H54 (cell line): Measurements from ENCODE around the gene C21orf58.
A peak's percentile ranks its signal among the peaks of the same experiment; 100 is the strongest.
"Not testable (repeated sequence)": the region's sequence is repeated elsewhere in the genome, so short reads cannot be mapped to it uniquely, and the experiment has no call there.

Source experiments
- DNase-seq: peaks from one replicate; pipeline ENCODE4 v3.0.0; 2011; ENCODE audit warnings: low spot score, mixed read lengths; ENCODE audit not compliant: insufficient read length
- FAIRE-seq: peaks from 3 replicates; lab custom pipeline; 2011; peaks lifted over from hg19 to GRCh38; lab: Jason Lieb, UNC
- POLR2A ChIP-seq: IDR thresholded peaks from 2 replicates; pipeline ENCODE4 v1.6.1; 2011; ENCODE audit warnings: low read depth, mild to moderate bottlenecking, low read length

Gene C21orf58

GRCh38 chr21:46323710-46324389 lies at the start of gene C21orf58, which contains the start of gene PCNT:
Gene C21orf58 (minus strand): TSS chr21:46323870. CDS start chr21:46322738, 1,132 bp downstream.
Gene PCNT (plus strand): TSS chr21:46324156. CDS start chr21:46324229, 73 bp downstream.
- DNase-seq (peak; percentile 99), FAIRE-seq (no peak)
- TF ChIP-seq POLR2A: peak; percentile 90

- FAIRE-seq, DNase-seq: not testable (repeated sequence)
Observed at GRCh38 chr21:46372947-46373346, 49.3 kb upstream of the C21orf58 start.

GRCh38 chr21:46372014-46372485 lies 48.4 kb upstream of the C21orf58 start:
- FAIRE-seq (no peak), DNase-seq (no peak)
- no peak for TF ChIP-seq POLR2A

- FAIRE-seq (no peak), DNase-seq (no peak)
- no peak for TF ChIP-seq POLR2A
Observed at GRCh38 chr21:46371204-46372013, 47.7 kb upstream of the C21orf58 start.

GRCh38 chr21:46369520-46370235 lies 46.0 kb upstream of the C21orf58 start:
- FAIRE-seq (no peak), DNase-seq (no peak)
- no peak for TF ChIP-seq POLR2A

GRCh38 chr21:46368533-46369285 lies 45.0 kb upstream of the C21orf58 start:
- no peak for FAIRE-seq
- TF ChIP-seq POLR2A: no peak

GRCh38 chr21:46366966-46367365 lies 43.3 kb upstream of the C21orf58 start:
- no peak for FAIRE-seq
- no peak for DNase-seq
- no peak for TF ChIP-seq POLR2A

More at GRCh38 chr21:46368533-46369285, 45.0 kb upstream of the C21orf58 start:
- DNase-seq: no peak

- FAIRE-seq (no peak), DNase-seq (no peak)
- TF ChIP-seq POLR2A: no peak
Observed at GRCh38 chr21:46366561-46366960, 42.9 kb upstream of the C21orf58 start.

- no peak for DNase-seq
- FAIRE-seq: no peak
- TF ChIP-seq POLR2A: no peak
Observed at GRCh38 chr21:46366091-46366490, 42.4 kb upstream of the C21orf58 start.

- DNase-seq: no peak
- no peak for TF ChIP-seq POLR2A
- FAIRE-seq: no peak
Observed at GRCh38 chr21:46363698-46364097, 40.0 kb upstream of the C21orf58 start.

- TF ChIP-seq POLR2A: no peak
- DNase-seq (no peak), FAIRE-seq (no peak)
Observed at GRCh38 chr21:46362946-46363345, 39.3 kb upstream of the C21orf58 start.

- no peak for FAIRE-seq
- no peak for DNase-seq
- TF ChIP-seq POLR2A: no peak
Observed at GRCh38 chr21:46361935-46362334, 38.3 kb upstream of the C21orf58 start.

- FAIRE-seq (no peak), DNase-seq (no peak)
Observed at GRCh38 chr21:46361176-46361575, 37.5 kb upstream of the C21orf58 start.

More at GRCh38 chr21:46361176-46361575, 37.5 kb upstream of the C21orf58 start:
- no peak for TF ChIP-seq POLR2A
